ENCODE data around the gene RBMS3. TPM values are rescaled to one million over a fixed set of nuclear protein-coding genes. Genes with fewer than 3 reads are reported as not detected.

Gene RBMS3
- total and polyA plus RNA-seq, 2 experiments from 2014 or later = 34.9 to 37.1 TPM

GRCh38 chr3:29933802-29934490 is 653.1 kb downstream of the RBMS3 start:
- no peaks in the 10 kb centered on the region for H4K20me1 ChIP-seq (ENCODE audit: insufficient read depth, poor library complexity, severe bottlenecking)
- no peak overlapping the region for H3K4me3 ChIP-seq
- 55% methylated on average over 3 of the region's 3 CpGs for WGBS (ENCODE audit: low lambda C conversion rate, missing lambda C conversion rate)
- H3K9me2 ChIP-seq (replicated peaks; ENCODE audit: insufficient read depth) = no peaks in the 10 kb centered on the region
- TF ChIP-seq CTCF (IDR thresholded peaks at IDR 0.05; ENCODE audit: poor library complexity) = no peak
- TF ChIP-seq EZH2 (IDR thresholded peaks at IDR 0.05; ENCODE audit: borderline replicate concordance) = no peak
- TF ChIP-seq EZH2phosphoT487 (IDR thresholded peaks at IDR 0.05; ENCODE audit: low read depth, severe bottlenecking, unreplicated experiment) = no peak
- H2AFZ ChIP-seq = no peak overlapping the region
- no peak overlapping the region for H3K4me2 ChIP-seq
- no peak overlapping the region for H3K27ac ChIP-seq
- H3K9me3 ChIP-seq (ENCODE audit: low read depth) = no peaks in the 10 kb centered on the region
- H3K4me1 ChIP-seq (ENCODE audit: insufficient read depth) = no peaks in the 10 kb centered on the region
- H3K79me2 ChIP-seq = no peaks in the 10 kb centered on the region
- no peaks in the 10 kb centered on the region for H3K36me3 ChIP-seq (replicated peaks; ENCODE audit: insufficient read depth, low read depth)
- H3K27me3 ChIP-seq = no peaks in the 10 kb centered on the region
- no peak for DNase-seq (ENCODE audit: low spot score)

- no peaks in the 10 kb centered on the region for H3K79me2 ChIP-seq
- TF ChIP-seq CTCF (IDR thresholded peaks at IDR 0.05; ENCODE audit: poor library complexity) = no peak
- no peak for TF ChIP-seq EZH2phosphoT487 (IDR thresholded peaks at IDR 0.05; ENCODE audit: low read depth, severe bottlenecking, unreplicated experiment)
- TF ChIP-seq EZH2 (IDR thresholded peaks at IDR 0.05; ENCODE audit: borderline replicate concordance) = no peak
- H3K9me3 ChIP-seq (ENCODE audit: low read depth) = no peaks in the 10 kb centered on the region
- no peak overlapping the region for H3K4me2 ChIP-seq
- no peaks in the 10 kb centered on the region for H3K4me1 ChIP-seq (ENCODE audit: insufficient read depth)
- no peak overlapping the region for H3K27ac ChIP-seq
- H3K36me3 ChIP-seq (replicated peaks; ENCODE audit: insufficient read depth, low read depth) = no peaks in the 10 kb centered on the region
- no peak for DNase-seq (ENCODE audit: low spot score)
- no peaks in the 10 kb centered on the region for H3K9me2 ChIP-seq (replicated peaks; ENCODE audit: insufficient read depth)
- H4K20me1 ChIP-seq (ENCODE audit: insufficient read depth, poor library complexity, severe bottlenecking) = no peaks in the 10 kb centered on the region
- H3K27me3 ChIP-seq = no peaks in the 10 kb centered on the region
- no peak overlapping the region for H3K4me3 ChIP-seq
- no peak overlapping the region for H2AFZ ChIP-seq
- WGBS (ENCODE audit: low lambda C conversion rate, missing lambda C conversion rate) = 89% methylated on average over 4 of the region's 4 CpGs
Observed at GRCh38 chr3:29934751-29935150, 653.9 kb downstream of the RBMS3 start.

GRCh38 chr3:29936054-29936453 is 655.2 kb downstream of the RBMS3 start:
- H3K79me2 ChIP-seq = no peaks in the 10 kb centered on the region
- H3K27ac ChIP-seq = no peak overlapping the region
- H3K27me3 ChIP-seq = no peaks in the 10 kb centered on the region
- H3K4me1 ChIP-seq (ENCODE audit: insufficient read depth) = peaks cover 2% of the 10 kb centered on the region
- no peak for DNase-seq (ENCODE audit: low spot score)
- H3K4me2 ChIP-seq = no peak overlapping the region
- no peaks in the 10 kb centered on the region for H4K20me1 ChIP-seq (ENCODE audit: insufficient read depth, poor library complexity, severe bottlenecking)
- 89% methylated on average over 3 of the region's 3 CpGs for WGBS (ENCODE audit: low lambda C conversion rate, missing lambda C conversion rate)
- H3K4me3 ChIP-seq = no peak overlapping the region
- H3K9me3 ChIP-seq (ENCODE audit: low read depth) = no peaks in the 10 kb centered on the region
- no peaks in the 10 kb centered on the region for H3K36me3 ChIP-seq (replicated peaks; ENCODE audit: insufficient read depth, low read depth)
- no peak overlapping the region for H2AFZ ChIP-seq
- no peak for TF ChIP-seq EZH2phosphoT487 (IDR thresholded peaks at IDR 0.05; ENCODE audit: low read depth, severe bottlenecking, unreplicated experiment)
- no peaks in the 10 kb centered on the region for H3K9me2 ChIP-seq (replicated peaks; ENCODE audit: insufficient read depth)

- Histone ChIP-seq H4K20me1 (ENCODE audit: insufficient read depth, poor library complexity, severe bottlenecking) (no peaks in the 10 kb centered on the region), H3K9me3 (ENCODE audit: low read depth) (no peaks in the 10 kb centered on the region), H3K4me1 (ENCODE audit: insufficient read depth) (peaks cover 2% of the 10 kb centered on the region), H2AFZ (no peak overlapping the region), H3K27me3 (no peaks in the 10 kb centered on the region), H3K9me2 (replicated peaks; ENCODE audit: insufficient read depth) (no peaks in the 10 kb centered on the region), H3K27ac (no peak overlapping the region), H3K36me3 (replicated peaks; ENCODE audit: insufficient read depth, low read depth) (no peaks in the 10 kb centered on the region), H3K4me3 (no peak overlapping the region), H3K4me2 (no peak overlapping the region), H3K79me2 (no peaks in the 10 kb centered on the region)
- TF ChIP-seq EZH2phosphoT487 (IDR thresholded peaks at IDR 0.05; ENCODE audit: low read depth, severe bottlenecking, unreplicated experiment) (no peak), CTCF (IDR thresholded peaks at IDR 0.05; ENCODE audit: poor library complexity) (no peak), EZH2 (IDR thresholded peaks at IDR 0.05; ENCODE audit: borderline replicate concordance) (no peak)
- 99% methylated on average over 2 of the region's 2 CpGs for WGBS (ENCODE audit: low lambda C conversion rate, missing lambda C conversion rate)
- DNase-seq (ENCODE audit: low spot score) = no peak
Observed at GRCh38 chr3:29936766-29937165, 655.9 kb downstream of the RBMS3 start.

Measured in hepatocyte (in vitro differentiated cells).